SK-N-SH (cell line): ENCODE measurements around the gene ZNF512B. TPM values are rescaled to one million over a fixed set of nuclear protein-coding genes. Genes with fewer than 3 reads are reported as not detected.
A peak's percentile ranks its signal among the peaks of the same experiment; 100 is the strongest.

Experiments used
- CTCF ChIA-PET: fragments of 300-600, 350-600 bp; formaldehyde crosslinking; extraction: SDS; loops from one replicate; lab custom pipeline; 2021; lab: Yijun Ruan, JAX
- POLR2A ChIA-PET: fragments of 350-600 bp; sonication (Branson Sonifier 250); formaldehyde crosslinking; extraction: SDS; loops from one replicate; lab custom pipeline; 2020; ENCODE audit warnings: antibody characterized with exemption, inconsistent platforms; lab: Yijun Ruan, JAX
- DNase-seq: peaks from one replicate; pipeline ENCODE4 v3.0.0; 2012
- H2AFZ ChIP-seq: fragments of 200-600 bp; sonication (generic); 2 replicates; pipeline ENCODE4 v1.8.1; 2016; ENCODE audit warnings: antibody characterized with exemption, mild to moderate bottlenecking, low read depth
- H3F3A ChIP-seq: fragments of 200-600 bp; sonication (generic); replicated peaks from 2 replicates; pipeline ENCODE3; 2016; ENCODE audit warnings: antibody characterized with exemption, mild to moderate bottlenecking; ENCODE audit not compliant: insufficient read depth
- H3K27ac ChIP-seq, 2 experiments: fragments of 200-500 bp in 1 of 2; fragments of 200-600 bp in 1 of 2; sonication (Bioruptor generic) in 1 of 2; sonication (generic), shearing (Covaris generic) in 1 of 2; 2 replicates each; pipeline versions ENCODE4 v1.5.1 to v1.6.1; 2014 to 2016; ENCODE audit warnings: low read depth in 2 of 2, inconsistent platforms in 1 of 2, low read length in 1 of 2, mild to moderate bottlenecking in 1 of 2, mixed read lengths in 1 of 2
- H3K27me3 ChIP-seq: fragments of 200-600 bp; sonication (generic), shearing (Covaris generic); 2 replicates; pipeline ENCODE4 v1.6.1; 2016; ENCODE audit warnings: mixed run types; ENCODE audit not compliant: insufficient read depth
- H3K36me3 ChIP-seq, 2 experiments: fragments of 200-500 bp in 1 of 2; fragments of 200-600 bp in 1 of 2; sonication (Bioruptor generic) in 1 of 2; sonication (generic) in 1 of 2; replicated peaks in 1 of 2; 2 replicates each; pipeline versions ENCODE3 to v1.5.1; 2014 to 2016; ENCODE audit warnings: low read length in 1 of 2, mild to moderate bottlenecking in 1 of 2; ENCODE audit not compliant: insufficient read depth in 2 of 2, control insufficient read depth in 1 of 2
- H3K4me1 ChIP-seq, 2 experiments: fragments of 200-500 bp in 1 of 2; fragments of 200-600 bp in 1 of 2; sonication (Bioruptor generic) in 1 of 2; sonication (generic), shearing (Covaris generic) in 1 of 2; 2 replicates each; pipeline versions ENCODE4 v1.5.1 to v1.6.1; 2014 to 2016; ENCODE audit warnings: low read depth in 1 of 2, low read length in 1 of 2, mixed run types in 1 of 2; ENCODE audit not compliant: insufficient read depth in 2 of 2, control insufficient read depth in 1 of 2
- H3K4me2 ChIP-seq: fragments of 200-600 bp; sonication (generic), shearing (Covaris generic); 2 replicates; pipeline ENCODE4 v1.6.1; 2017; ENCODE audit warnings: mixed run types
- H3K4me3 ChIP-seq, 2 experiments: fragments of 200-500 bp in 1 of 2; fragments of 200-600 bp in 1 of 2; sonication (Bioruptor generic) in 1 of 2; sonication (generic), shearing (Covaris generic) in 1 of 2; 2 replicates each; pipeline versions ENCODE4 v1.5.1 to v1.8.1; 2014 to 2016; ENCODE audit warnings: low read depth in 2 of 2, inconsistent platforms in 1 of 2, low read length in 1 of 2, mild to moderate bottlenecking in 1 of 2, mixed read lengths in 1 of 2, moderate library complexity in 1 of 2
- H3K79me2 ChIP-seq: fragments of 200-600 bp; sonication (generic); 2 replicates; pipeline ENCODE4 v1.8.1; 2017; ENCODE audit warnings: mild to moderate bottlenecking; ENCODE audit not compliant: insufficient read depth
- H3K9ac ChIP-seq: fragments of 200-600 bp; sonication (generic); 2 replicates; pipeline ENCODE4 v1.6.1; 2017; ENCODE audit warnings: mixed run types
- H3K9me2 ChIP-seq: fragments of 200-600 bp; sonication (generic); 2 replicates; pipeline ENCODE4 v1.6.1; 2017; ENCODE audit warnings: mixed run types
- H3K9me3 ChIP-seq: fragments of 200-600 bp; sonication (generic); 2 replicates; pipeline ENCODE4 v1.6.1; 2017; ENCODE audit warnings: mixed run types, mild to moderate bottlenecking, moderate library complexity
- H4K20me1 ChIP-seq: fragments of 200-600 bp; sonication (generic); 2 replicates; pipeline ENCODE4 v1.6.1; 2017; ENCODE audit warnings: mild to moderate bottlenecking, mixed run types; ENCODE audit not compliant: insufficient read depth
- FOSL2 ChIP-seq: IDR thresholded peaks from 2 replicates; pipeline ENCODE4 v1.4.0; 2012; ENCODE audit warnings: low read depth, mild to moderate bottlenecking, moderate library complexity, borderline replicate concordance
- FOXM1 ChIP-seq: IDR thresholded peaks from 2 replicates; pipeline ENCODE4 v1.4.0; 2012; ENCODE audit warnings: low read depth, mild to moderate bottlenecking
- GABPA ChIP-seq: IDR thresholded peaks from 2 replicates; pipeline ENCODE4 v1.4.0; 2012; ENCODE audit warnings: low read depth, mild to moderate bottlenecking
- GATA2 ChIP-seq: sonication (generic); formaldehyde crosslinking; IDR thresholded peaks from 2 replicates; pipeline ENCODE4 v1.5.0; 2020; ENCODE audit warnings: mild to moderate bottlenecking, missing genetic modification reagents
- JUND ChIP-seq: IDR thresholded peaks from 2 replicates; pipeline ENCODE4 v1.4.0; 2012
- MEF2A ChIP-seq: IDR thresholded peaks from 2 replicates; pipeline ENCODE4 v1.4.0; 2012; ENCODE audit warnings: low read depth, borderline replicate concordance
- MXI1 ChIP-seq: IDR thresholded peaks from 2 replicates; pipeline ENCODE4 v1.6.1; 2012; ENCODE audit warnings: mild to moderate bottlenecking, low read depth, low read length, improper control_type of control experiment
- NFIC ChIP-seq: IDR thresholded peaks from 2 replicates; pipeline ENCODE4 v1.4.0; 2012; ENCODE audit warnings: borderline replicate concordance
- POLR2AphosphoS5 ChIP-seq: IDR thresholded peaks from 2 replicates; pipeline ENCODE4 v1.6.1; 2012; ENCODE audit warnings: low read depth, low read length
- RAD21 ChIP-seq: IDR thresholded peaks from 2 replicates; pipeline ENCODE4 v1.6.1; 2012; ENCODE audit warnings: mild to moderate bottlenecking, low read length
- RXRA ChIP-seq: IDR thresholded peaks from 2 replicates; pipeline ENCODE4 v1.4.0; 2012; ENCODE audit warnings: low read depth, mild to moderate bottlenecking, borderline replicate concordance
- SIN3A ChIP-seq: IDR thresholded peaks from 2 replicates; pipeline ENCODE4 v1.6.1; 2012; ENCODE audit warnings: low read depth, mild to moderate bottlenecking, low read length, moderate library complexity, borderline replicate concordance
- TAF1 ChIP-seq: IDR thresholded peaks from 2 replicates; pipeline ENCODE4 v1.6.1; 2012; ENCODE audit warnings: low read depth, mild to moderate bottlenecking, low read length, moderate library complexity, borderline replicate concordance
- TCF12 ChIP-seq: IDR thresholded peaks from 2 replicates; pipeline ENCODE4 v1.4.0; 2012
- TEAD4 ChIP-seq: IDR thresholded peaks from 2 replicates; pipeline ENCODE4 v1.4.0; 2012; ENCODE audit warnings: mild to moderate bottlenecking, borderline replicate concordance; ENCODE audit not compliant: insufficient read depth
- WGBS: methylation state at CpG from one replicate; pipeline ENCODE4 v1.1.6; 2017; ENCODE audit warnings: low lambda C conversion rate; 5-methylcytosine and 5-hydroxymethylcytosine counted together
- polyA plus RNA-seq, 3 experiments: library from polyadenylated mRNA; depleted of rRNA; stranded (reverse); fragments of >200 nt; gene quantifications; 2 replicates each; pipeline ENCODE4 v1.2.3, GENCODE V29; 2012
- TF ChIP-seq, protein P1 (sequence below): IDR thresholded peaks from 2 replicates; pipeline ENCODE4 v1.6.1; 2012; ENCODE audit warnings: mild to moderate bottlenecking, low read depth, low read length, moderate library complexity
- TF ChIP-seq, protein P2 (sequence below): IDR thresholded peaks from 2 replicates; pipeline ENCODE4 v1.4.0; 2012; ENCODE audit warnings: low read depth, borderline replicate concordance
- TF ChIP-seq, protein P3 (sequence below): IDR thresholded peaks from 2 replicates; pipeline ENCODE4; 2012
- TF ChIP-seq, protein P4 (sequence below): fragments of 200-600 bp; sonication (generic); IDR thresholded peaks from 2 replicates; pipeline ENCODE4 v1.6.1; 2017; ENCODE audit warnings: antibody characterized with exemption, mild to moderate bottlenecking, moderate library complexity

Gene ZNF512B
- polyA plus RNA-seq, 1 of the 3 experiments (the other 2 are of a cell fraction), result 11.8 TPM

DNA sequence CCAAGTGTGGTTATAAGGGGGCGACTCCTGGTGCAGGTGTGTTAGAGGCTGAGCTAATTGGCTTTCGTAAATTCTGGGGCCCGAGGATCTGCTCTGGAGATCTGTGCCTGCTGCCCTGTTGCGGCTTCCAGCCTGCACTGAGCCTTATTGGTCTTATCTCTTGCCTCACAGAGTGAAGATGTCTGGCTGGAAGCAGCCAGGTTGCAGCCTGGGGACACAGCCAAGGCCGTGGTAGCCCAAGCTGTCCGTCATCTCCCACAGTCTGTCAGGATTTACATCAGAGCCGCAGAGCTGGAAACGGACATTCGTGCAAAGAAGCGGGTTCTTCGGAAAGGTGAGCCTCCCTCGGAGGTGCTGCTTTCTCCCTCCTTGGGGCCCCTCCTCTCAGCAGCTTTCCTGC lies 31.2 kb upstream of the ZNF512B start:
- no peaks in the 10 kb centered on the region for H3K4me1 ChIP-seq
- H4K20me1 ChIP-seq, result peaks cover 5% of the 10 kb centered on the region; the same call in 1 of the 2 replicates
- H3K9ac ChIP-seq, result no peak overlapping the region
- H3F3A ChIP-seq, result no peaks in the 10 kb centered on the region
- peaks cover 31 to 52% of the 10 kb centered on the region in 2 experiments for H3K36me3 ChIP-seq
- H3K4me3 ChIP-seq, result no peak overlapping the region
- peaks cover 8% of the 10 kb centered on the region; the same call in 1 of the 2 replicates for H3K79me2 ChIP-seq
- no peak overlapping the region for H3K4me2 ChIP-seq
- no peak overlapping the region for H2AFZ ChIP-seq
- no peaks in the 10 kb centered on the region for H3K9me2 ChIP-seq
- no peak for DNase-seq
- H3K9me3 ChIP-seq, result no peaks in the 10 kb centered on the region
- TF ChIP-seq, protein P1, sequence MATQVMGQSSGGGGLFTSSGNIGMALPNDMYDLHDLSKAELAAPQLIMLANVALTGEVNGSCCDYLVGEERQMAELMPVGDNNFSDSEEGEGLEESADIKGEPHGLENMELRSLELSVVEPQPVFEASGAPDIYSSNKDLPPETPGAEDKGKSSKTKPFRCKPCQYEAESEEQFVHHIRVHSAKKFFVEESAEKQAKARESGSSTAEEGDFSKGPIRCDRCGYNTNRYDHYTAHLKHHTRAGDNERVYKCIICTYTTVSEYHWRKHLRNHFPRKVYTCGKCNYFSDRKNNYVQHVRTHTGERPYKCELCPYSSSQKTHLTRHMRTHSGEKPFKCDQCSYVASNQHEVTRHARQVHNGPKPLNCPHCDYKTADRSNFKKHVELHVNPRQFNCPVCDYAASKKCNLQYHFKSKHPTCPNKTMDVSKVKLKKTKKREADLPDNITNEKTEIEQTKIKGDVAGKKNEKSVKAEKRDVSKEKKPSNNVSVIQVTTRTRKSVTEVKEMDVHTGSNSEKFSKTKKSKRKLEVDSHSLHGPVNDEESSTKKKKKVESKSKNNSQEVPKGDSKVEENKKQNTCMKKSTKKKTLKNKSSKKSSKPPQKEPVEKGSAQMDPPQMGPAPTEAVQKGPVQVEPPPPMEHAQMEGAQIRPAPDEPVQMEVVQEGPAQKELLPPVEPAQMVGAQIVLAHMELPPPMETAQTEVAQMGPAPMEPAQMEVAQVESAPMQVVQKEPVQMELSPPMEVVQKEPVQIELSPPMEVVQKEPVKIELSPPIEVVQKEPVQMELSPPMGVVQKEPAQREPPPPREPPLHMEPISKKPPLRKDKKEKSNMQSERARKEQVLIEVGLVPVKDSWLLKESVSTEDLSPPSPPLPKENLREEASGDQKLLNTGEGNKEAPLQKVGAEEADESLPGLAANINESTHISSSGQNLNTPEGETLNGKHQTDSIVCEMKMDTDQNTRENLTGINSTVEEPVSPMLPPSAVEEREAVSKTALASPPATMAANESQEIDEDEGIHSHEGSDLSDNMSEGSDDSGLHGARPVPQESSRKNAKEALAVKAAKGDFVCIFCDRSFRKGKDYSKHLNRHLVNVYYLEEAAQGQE, result no peak
- POLR2A ChIA-PET, result no interaction called here
- CTCF ChIA-PET, result interaction anchor here (0.9 to 1.7 kb wide), 2 partner anchors 27 to 38 kb away, joined by 3 to 5 read pairs; no protein-coding TSS in a partner anchor
- WGBS, result 95% methylated on average over 11 of the region's 12 CpGs
- no peak overlapping the region for H3K27ac ChIP-seq
- no peaks in the 10 kb centered on the region for H3K27me3 ChIP-seq

DNA sequence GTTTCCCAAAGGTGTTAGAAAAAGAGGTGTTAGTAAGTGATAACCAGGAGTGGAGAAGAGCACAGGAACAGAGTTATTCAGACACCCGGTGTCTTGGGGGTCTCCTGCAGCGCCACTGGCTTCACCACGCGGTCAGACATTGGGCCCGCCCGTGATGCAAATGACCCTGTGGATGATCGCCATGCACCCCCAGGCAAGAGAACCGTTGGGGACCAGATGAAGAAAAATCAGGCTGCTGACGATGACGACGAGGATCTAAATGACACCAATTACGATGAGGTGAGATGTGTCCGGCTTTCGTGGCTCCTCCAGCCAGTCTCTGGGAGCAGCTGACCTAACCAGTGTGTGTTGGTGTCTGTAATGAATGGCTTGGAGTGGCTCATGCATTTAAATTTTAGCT lies 13.2 kb upstream of the ZNF512B start:
- Histone ChIP-seq H3K27ac (no peak overlapping the region), H3K9me3 (no peaks in the 10 kb centered on the region), H3K4me2 (0 out of 2 replicates have a peak overlapping the region, but pooled peaks have one; percentile 90), H4K20me1 (no peaks in the 10 kb centered on the region), H3K79me2 (peaks cover 51% of the 10 kb centered on the region), H3K36me3 (peaks cover 22 to 41% of the 10 kb centered on the region in 2 experiments), H3K4me3 (no peak overlapping the region), H2AFZ (no peak overlapping the region), H3K9me2 (no peaks in the 10 kb centered on the region), H3K27me3 (no peaks in the 10 kb centered on the region), H3K4me1 (peaks cover 10 to 23% of the 10 kb centered on the region in 2 experiments), H3K9ac (no peak overlapping the region), H3F3A (peaks cover 17% of the 10 kb centered on the region)
- no peak for DNase-seq
- POLR2A ChIA-PET, result interaction anchor here (0.6 to 3.4 kb wide), 2 partner anchors 55 to 446 kb away, joined by 3 to 18 read pairs; partner anchors contain the start of gene PTK6
- 90% methylated on average over 14 of the region's 14 CpGs for WGBS
- CTCF ChIA-PET, result interaction anchor here (0.9 to 3.9 kb wide), 7 partner anchors 9 to 137 kb away, joined by 3 to 41 read pairs (median 3); no protein-coding TSS in a partner anchor
- no peak for TF ChIP-seq POLR2AphosphoS5
- no peak for TF ChIP-seq JUND
- no peak for TF ChIP-seq TAF1
- TF ChIP-seq RAD21, result no peak
- TF ChIP-seq, protein P2, sequence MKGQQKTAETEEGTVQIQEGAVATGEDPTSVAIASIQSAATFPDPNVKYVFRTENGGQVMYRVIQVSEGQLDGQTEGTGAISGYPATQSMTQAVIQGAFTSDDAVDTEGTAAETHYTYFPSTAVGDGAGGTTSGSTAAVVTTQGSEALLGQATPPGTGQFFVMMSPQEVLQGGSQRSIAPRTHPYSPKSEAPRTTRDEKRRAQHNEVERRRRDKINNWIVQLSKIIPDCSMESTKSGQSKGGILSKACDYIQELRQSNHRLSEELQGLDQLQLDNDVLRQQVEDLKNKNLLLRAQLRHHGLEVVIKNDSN, result no peak
- TF ChIP-seq, protein P3, sequence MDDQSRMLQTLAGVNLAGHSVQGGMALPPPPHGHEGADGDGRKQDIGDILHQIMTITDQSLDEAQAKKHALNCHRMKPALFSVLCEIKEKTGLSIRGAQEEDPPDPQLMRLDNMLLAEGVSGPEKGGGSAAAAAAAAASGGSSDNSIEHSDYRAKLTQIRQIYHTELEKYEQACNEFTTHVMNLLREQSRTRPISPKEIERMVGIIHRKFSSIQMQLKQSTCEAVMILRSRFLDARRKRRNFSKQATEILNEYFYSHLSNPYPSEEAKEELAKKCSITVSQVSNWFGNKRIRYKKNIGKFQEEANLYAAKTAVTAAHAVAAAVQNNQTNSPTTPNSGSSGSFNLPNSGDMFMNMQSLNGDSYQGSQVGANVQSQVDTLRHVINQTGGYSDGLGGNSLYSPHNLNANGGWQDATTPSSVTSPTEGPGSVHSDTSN, result no peak
- TF ChIP-seq MXI1, result no peak
- no peak for TF ChIP-seq SIN3A
- TF ChIP-seq MEF2A, result no peak
- TF ChIP-seq TCF12, result no peak
- no peak for TF ChIP-seq NFIC
- no peak for TF ChIP-seq TEAD4
- TF ChIP-seq FOSL2, result no peak
- no peak for TF ChIP-seq FOXM1
- TF ChIP-seq, protein P4, sequence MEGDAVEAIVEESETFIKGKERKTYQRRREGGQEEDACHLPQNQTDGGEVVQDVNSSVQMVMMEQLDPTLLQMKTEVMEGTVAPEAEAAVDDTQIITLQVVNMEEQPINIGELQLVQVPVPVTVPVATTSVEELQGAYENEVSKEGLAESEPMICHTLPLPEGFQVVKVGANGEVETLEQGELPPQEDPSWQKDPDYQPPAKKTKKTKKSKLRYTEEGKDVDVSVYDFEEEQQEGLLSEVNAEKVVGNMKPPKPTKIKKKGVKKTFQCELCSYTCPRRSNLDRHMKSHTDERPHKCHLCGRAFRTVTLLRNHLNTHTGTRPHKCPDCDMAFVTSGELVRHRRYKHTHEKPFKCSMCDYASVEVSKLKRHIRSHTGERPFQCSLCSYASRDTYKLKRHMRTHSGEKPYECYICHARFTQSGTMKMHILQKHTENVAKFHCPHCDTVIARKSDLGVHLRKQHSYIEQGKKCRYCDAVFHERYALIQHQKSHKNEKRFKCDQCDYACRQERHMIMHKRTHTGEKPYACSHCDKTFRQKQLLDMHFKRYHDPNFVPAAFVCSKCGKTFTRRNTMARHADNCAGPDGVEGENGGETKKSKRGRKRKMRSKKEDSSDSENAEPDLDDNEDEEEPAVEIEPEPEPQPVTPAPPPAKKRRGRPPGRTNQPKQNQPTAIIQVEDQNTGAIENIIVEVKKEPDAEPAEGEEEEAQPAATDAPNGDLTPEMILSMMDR, result no peak
- TF ChIP-seq RXRA, result no peak
- TF ChIP-seq GABPA, result no peak
- no peak for TF ChIP-seq GATA2 (CRISPR knock-in tag)
